ENCODE data around the gene LCE7A.

The LCE7A gene

GRCh38 chr1:152880907-152881306, 21.1 kb downstream of the LCE7A start:
- no peak for TF ChIP-seq CTCF (IDR thresholded peaks at IDR 0.05)
- DNase-seq, result no peak
- Mint-ChIP-seq H3K4me1 (no peaks in the 10 kb centered on the region), H3K27me3 (ENCODE audit: low read depth, poor library complexity) (peaks cover 2% of the 10 kb centered on the region), H3K9me3 (peaks cover 81% of the 10 kb centered on the region), H3K27ac (no peak overlapping the region), H3K36me3 (ENCODE audit: low read depth) (no peaks in the 10 kb centered on the region), H3K4me3 (no peak overlapping the region)

GRCh38 chr1:152884085-152884484, 24.3 kb downstream of the LCE7A start:
- no peak for DNase-seq
- Mint-ChIP-seq H3K27ac (no peak overlapping the region), H3K4me3 (no peak overlapping the region), H3K9me3 (peaks cover 77% of the 10 kb centered on the region), H3K4me1 (no peaks in the 10 kb centered on the region), H3K27me3 (ENCODE audit: low read depth, poor library complexity) (peaks cover 4% of the 10 kb centered on the region), H3K36me3 (ENCODE audit: low read depth) (no peaks in the 10 kb centered on the region)
- no peak for TF ChIP-seq CTCF (IDR thresholded peaks at IDR 0.05)

- Mint-ChIP-seq H3K9me3 (peaks cover 73% of the 10 kb centered on the region), H3K4me3 (no peak overlapping the region), H3K27me3 (ENCODE audit: low read depth, poor library complexity) (peaks cover 4% of the 10 kb centered on the region), H3K4me1 (no peaks in the 10 kb centered on the region), H3K27ac (no peak overlapping the region), H3K36me3 (ENCODE audit: low read depth) (no peaks in the 10 kb centered on the region)
- DNase-seq, result no peak
- TF ChIP-seq CTCF (IDR thresholded peaks at IDR 0.05), result no peak
These were observed 24.7 kb downstream of the LCE7A start for GRCh38 chr1:152884506-152884905.

GRCh38 chr1:152884966-152885624, 25.3 kb downstream of the LCE7A start:
- no peak overlapping the region for H3K4me3 Mint-ChIP-seq
- H3K27ac Mint-ChIP-seq, result no peak overlapping the region
- peaks cover 4% of the 10 kb centered on the region for H3K27me3 Mint-ChIP-seq (ENCODE audit: low read depth, poor library complexity)
- peaks cover 72% of the 10 kb centered on the region for H3K9me3 Mint-ChIP-seq
- no peaks in the 10 kb centered on the region for H3K36me3 Mint-ChIP-seq (ENCODE audit: low read depth)
- no peaks in the 10 kb centered on the region for H3K4me1 Mint-ChIP-seq
- DNase-seq, result no peak
- TF ChIP-seq CTCF (IDR thresholded peaks at IDR 0.05), result no peak

- H3K4me1 Mint-ChIP-seq, result no peaks in the 10 kb centered on the region
- no peaks in the 10 kb centered on the region for H3K36me3 Mint-ChIP-seq (ENCODE audit: low read depth)
- no peak overlapping the region for H3K27ac Mint-ChIP-seq
- TF ChIP-seq CTCF (IDR thresholded peaks at IDR 0.05), result no peak
- no peak overlapping the region for H3K4me3 Mint-ChIP-seq
- H3K27me3 Mint-ChIP-seq (ENCODE audit: low read depth, poor library complexity), result peaks cover 4% of the 10 kb centered on the region
- DNase-seq, result no peak
- H3K9me3 Mint-ChIP-seq, result peaks cover 70% of the 10 kb centered on the region
These were observed 26.3 kb downstream of the LCE7A start for GRCh38 chr1:152886085-152886484.

- no peak overlapping the region for H3K27ac Mint-ChIP-seq
- no peak for TF ChIP-seq CTCF (IDR thresholded peaks at IDR 0.05)
- peaks cover 71% of the 10 kb centered on the region for H3K9me3 Mint-ChIP-seq
- DNase-seq, result no peak
- no peaks in the 10 kb centered on the region for H3K4me1 Mint-ChIP-seq
- no peak overlapping the region for H3K4me3 Mint-ChIP-seq
- H3K36me3 Mint-ChIP-seq (ENCODE audit: low read depth), result no peaks in the 10 kb centered on the region
- H3K27me3 Mint-ChIP-seq (ENCODE audit: low read depth, poor library complexity), result peaks cover 4% of the 10 kb centered on the region
These were observed 27.1 kb downstream of the LCE7A start for GRCh38 chr1:152886758-152887409.

Data from nephron progenitor cell (in vitro differentiated cells).